OCI-LY1 (cell line): ENCODE results near the gene ARL8A.

Source experiments
- CTCF ChIP-seq: fragments of 200-600 bp; sonication (generic), shearing (Covaris generic); IDR thresholded peaks from 2 replicates; pipeline ENCODE4 v1.5.1; 2017; ENCODE audit warnings: mild to moderate bottlenecking, antibody characterized with exemption, low read length, moderate library complexity, mixed read lengths
- EZH2 ChIP-seq: fragments of 200-600 bp; sonication (generic), shearing (Covaris generic); IDR thresholded peaks from 2 replicates; pipeline ENCODE4 v1.8.0; 2017; ENCODE audit warnings: borderline replicate concordance, mixed run types, mild to moderate bottlenecking, antibody characterized with exemption, low read length, moderate library complexity, mixed read lengths

DNA sequence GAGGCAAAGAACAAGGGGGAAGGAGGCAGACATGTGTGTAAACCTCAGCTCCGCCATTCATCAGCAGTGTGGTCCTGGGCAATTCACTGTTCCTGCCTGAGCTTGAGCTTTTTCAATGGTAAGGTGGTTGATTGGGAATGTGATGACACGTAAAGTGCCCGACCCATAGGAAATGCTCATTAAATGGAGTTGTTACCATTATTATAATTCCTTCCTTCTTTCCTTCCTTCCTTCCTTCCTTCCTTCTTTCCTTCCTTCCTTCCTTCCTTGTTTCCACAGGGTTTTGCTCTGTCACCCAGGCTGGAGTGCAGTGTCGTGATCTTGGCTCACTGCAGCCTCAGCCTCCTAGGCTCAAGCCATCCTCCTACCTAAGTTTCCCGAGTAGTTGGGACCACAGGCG, 17.5 kb downstream of the ARL8A start:
- no peak for TF ChIP-seq CTCF
- TF ChIP-seq EZH2 = no peak
